Lower lobe of right lung (tissue), 2 donors: ENCODE data around the gene DBX1. TPM values are rescaled to one million over a fixed set of nuclear protein-coding genes. Genes with fewer than 3 reads are reported as not detected.
"Not testable (repeated sequence)": the region's sequence is repeated elsewhere in the genome, so short reads cannot be mapped to it uniquely, and the experiment has no call there.

Experiments used
- ATAC-seq, 2 donors: fragments of 200-7000 bp; cut with Tn5 transposase; one replicate each; pipeline ENCODE4 v1.9.1; 2020 to 2022; ENCODE audit warnings: mild to moderate bottlenecking in 2 of 2, moderate library complexity in 2 of 2
- DNase-seq: peaks from one replicate; pipeline ENCODE4 v3.0.0-alpha.2; 2020
- H3K27ac ChIP-seq: fragments of 200-600 bp; one replicate; pipeline ENCODE4 v1.8.0; 2022
- H3K27me3 ChIP-seq: fragments of 200-600 bp; one replicate; pipeline ENCODE4 v1.8.0; 2022; ENCODE audit warnings: low read depth
- H3K36me3 ChIP-seq: fragments of 200-600 bp; one replicate; pipeline ENCODE4 v1.8.0; 2022; ENCODE audit warnings: mild to moderate bottlenecking
- H3K4me1 ChIP-seq: fragments of 200-600 bp; one replicate; pipeline ENCODE4 v1.8.0; 2022
- H3K4me3 ChIP-seq: fragments of 200-600 bp; one replicate; pipeline ENCODE4 v1.8.0; 2022; ENCODE audit warnings: mild to moderate bottlenecking
- H3K9me3 ChIP-seq: fragments of 200-600 bp; one replicate; pipeline ENCODE4 v1.8.0; 2022
- CTCF ChIP-seq: fragments of 200-600 bp; IDR thresholded peaks from one replicate; pipeline ENCODE4 v1.8.0; 2022; ENCODE audit warnings: antibody characterized with exemption, mild to moderate bottlenecking
- intact Hi-C: fragments of 100-400 bp; cut with DNase I; formaldehyde crosslinking; loops from one replicate; pipeline ENCODE4 v1.11.0; 2022
- total RNA-seq: library from RNA; stranded (reverse); fragmentation: NEBNext Ultra II Directional; extraction: Animal tissue kit (Norgen Biotek cat#: 25700); gene quantifications from one replicate; pipeline ENCODE4 v1.2.1, GENCODE V29; 2021
- donor health status: DM: no; HTN: yes; CAD: no; lungs with severe emphysema.

The DBX1 gene
- total RNA-seq, 1 donor from 2014 or later: not detected

GRCh38 chr11:20132667-20133039 is 27.6 kb downstream of the DBX1 start:
- H3K4me3 ChIP-seq: peak overlapping the region; percentile 56
- intact Hi-C loops: loop anchor here (10.0 kb wide), 1 partner anchor 188 kb away; no protein-coding TSS in a partner anchor
- no peak for ATAC-seq
- no peaks in the 10 kb centered on the region for H3K36me3 ChIP-seq
- H3K27me3 ChIP-seq: peaks cover 18% of the 10 kb centered on the region
- H3K4me1 ChIP-seq: peaks cover 10% of the 10 kb centered on the region
- no peak for TF ChIP-seq CTCF
- no peak for DNase-seq
- H3K27ac ChIP-seq: no peak overlapping the region
- no peaks in the 10 kb centered on the region for H3K9me3 ChIP-seq

- Histone ChIP-seq H3K9me3 (no peaks in the 10 kb centered on the region), H3K4me3 (peak overlapping the region; percentile 56), H3K27me3 (peaks cover 18% of the 10 kb centered on the region), H3K27ac (no peak overlapping the region), H3K36me3 (no peaks in the 10 kb centered on the region), H3K4me1 (peaks cover 10% of the 10 kb centered on the region)
- TF ChIP-seq CTCF: peak; percentile 84
- ATAC-seq (peak; percentile 67 to 83), DNase-seq (peak; percentile 63)
- intact Hi-C loops: loop anchor here (10.0 kb wide), 1 partner anchor 187 kb away; no protein-coding TSS in a partner anchor
Observed at GRCh38 chr11:20131788-20132666, 28.2 kb downstream of the DBX1 start.

- no peak overlapping the region for H3K27ac ChIP-seq
- ATAC-seq: no peak
- intact Hi-C loops: loop anchor here (10.0 kb wide), 1 partner anchor 185 kb away; no protein-coding TSS in a partner anchor
Observed at GRCh38 chr11:20129665-20130064, 30.6 kb downstream of the DBX1 start.

DNA sequence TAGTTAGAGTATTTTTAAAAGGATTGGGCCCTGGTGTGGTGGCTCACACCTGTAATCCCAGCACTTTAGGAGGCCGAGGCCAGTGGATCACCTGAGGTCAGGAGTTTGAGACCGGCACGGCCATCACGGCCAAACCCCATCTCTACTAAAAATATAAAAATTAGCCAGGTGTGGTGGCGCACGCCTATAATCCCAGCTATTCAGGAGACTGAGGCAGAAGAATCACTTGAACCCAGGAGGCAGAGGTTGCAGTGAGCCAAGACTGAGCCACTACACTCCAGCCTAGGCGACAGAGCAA is 31.8 kb downstream of the DBX1 start:
- H3K4me3 ChIP-seq, H3K36me3 ChIP-seq, H3K27ac ChIP-seq, DNase-seq, intact Hi-C loops, ATAC-seq, H3K9me3 ChIP-seq: not testable (repeated sequence)
- H3K4me1 ChIP-seq: peaks cover 10% of the 10 kb centered on the region
- H3K27me3 ChIP-seq: peaks cover 13% of the 10 kb centered on the region

More at GRCh38 chr11:20129665-20130064, 30.6 kb downstream of the DBX1 start:
- Histone ChIP-seq H3K36me3 (no peaks in the 10 kb centered on the region), H3K4me3 (no peak overlapping the region), H3K9me3 (no peaks in the 10 kb centered on the region), H3K27me3 (peaks cover 18% of the 10 kb centered on the region), H3K4me1 (peaks cover 10% of the 10 kb centered on the region)
- DNase-seq: no peak
- no peak for TF ChIP-seq CTCF

DNA sequence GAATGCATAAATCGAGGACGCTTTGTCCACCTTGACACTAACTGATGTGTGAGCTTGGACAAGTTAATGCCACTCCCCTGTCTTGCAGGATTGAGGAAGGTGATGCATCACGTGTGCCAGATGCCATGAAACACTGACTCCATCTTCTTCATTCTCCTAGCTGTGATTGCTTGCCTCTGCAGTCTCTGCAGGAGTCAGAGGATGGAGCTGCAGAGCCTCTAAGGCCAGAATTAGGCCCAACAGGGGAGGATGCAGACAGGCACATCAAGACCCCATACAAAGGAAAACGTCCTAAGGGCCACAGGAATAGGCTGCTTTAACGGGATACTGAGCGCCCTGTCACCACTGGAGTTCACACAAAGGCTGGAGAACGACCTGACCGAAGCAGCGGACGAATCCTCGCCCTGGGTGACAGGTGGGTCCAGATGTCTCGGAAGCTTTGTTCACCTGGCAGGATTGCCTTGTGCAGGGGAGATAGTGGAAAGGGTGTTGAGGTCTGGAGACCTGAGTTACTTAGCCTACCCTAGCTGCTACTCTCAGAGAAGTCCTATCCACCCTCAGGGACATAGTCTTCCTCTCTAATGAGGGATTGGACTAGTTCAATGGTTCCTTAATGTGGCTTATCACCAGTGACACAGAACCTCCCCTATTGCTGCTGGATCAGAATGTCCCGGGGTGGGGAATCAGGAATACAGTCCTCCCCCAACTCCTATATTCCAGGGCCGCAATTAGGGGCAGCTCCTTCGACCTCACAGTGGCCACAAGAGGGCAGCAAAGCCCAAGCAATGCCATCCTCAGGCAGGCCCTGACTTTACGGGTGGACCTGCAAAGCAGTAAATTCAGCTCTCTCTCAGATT is 32.4 kb downstream of the DBX1 start:
- peak; percentile 76 for DNase-seq
- H3K4me3 ChIP-seq: no peak overlapping the region
- no peaks in the 10 kb centered on the region for H3K9me3 ChIP-seq
- peak; percentile 81 to 84 for ATAC-seq
- no peaks in the 10 kb centered on the region for H3K36me3 ChIP-seq
- peaks cover 7% of the 10 kb centered on the region for H3K27me3 ChIP-seq
- H3K27ac ChIP-seq: no peak overlapping the region
- H3K4me1 ChIP-seq: peaks cover 10% of the 10 kb centered on the region
- intact Hi-C loops: no loop called here
- peak; percentile 86 for TF ChIP-seq CTCF
